GM12874 (cell line): ENCODE data around the gene SLAMF6.

Experiments used
- CTCF ChIP-seq: IDR thresholded peaks from 2 replicates; pipeline ENCODE4 v1.5.1; 2011; ENCODE audit warnings: low read depth, mild to moderate bottlenecking, control low read depth, low read length, moderate library complexity; ENCODE audit not compliant: insufficient read depth

The SLAMF6 gene

DNA sequence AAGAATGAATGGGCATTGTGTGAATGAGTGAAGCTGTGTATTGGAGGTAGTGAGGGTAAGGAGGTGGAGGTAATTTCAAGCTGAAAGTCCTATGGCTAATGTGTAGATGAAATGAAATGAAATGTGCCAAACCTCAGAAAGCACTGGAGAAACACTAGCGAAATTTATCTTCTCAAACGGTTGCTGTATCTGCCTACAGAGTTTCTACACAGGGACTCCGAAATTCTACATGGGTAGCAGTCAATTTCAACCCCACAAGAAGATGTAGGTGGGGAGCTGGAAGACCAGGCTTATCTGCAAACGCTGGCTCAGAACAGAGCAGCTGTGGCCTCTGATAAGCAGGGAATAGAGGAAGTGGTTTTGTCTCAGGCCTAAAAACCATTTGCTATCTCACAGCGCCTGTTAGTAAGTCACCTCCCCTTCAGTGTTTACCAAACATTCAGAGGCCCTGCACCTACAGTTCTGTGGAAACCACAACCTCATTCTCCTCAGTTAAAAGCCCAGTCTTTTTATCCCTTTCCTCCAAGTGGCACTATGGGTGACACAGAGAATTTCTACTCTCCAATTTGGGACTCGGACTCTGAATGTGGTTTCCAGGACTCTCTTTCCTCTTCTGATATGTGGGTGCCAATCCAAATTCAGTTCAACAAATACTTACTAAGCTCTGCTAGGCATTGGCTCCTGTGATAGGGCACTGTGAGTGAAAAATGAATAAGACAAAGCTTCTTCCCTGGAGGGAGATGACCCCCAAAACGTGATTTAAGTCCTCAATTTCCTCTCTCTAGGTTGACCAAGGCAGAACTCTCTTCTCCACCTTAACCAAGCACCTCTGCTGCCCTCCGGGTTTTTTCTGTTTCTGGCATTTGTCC is 17.2 kb upstream of the SLAMF6 start:
- TF ChIP-seq CTCF = no peak

- no peak for TF ChIP-seq CTCF
Observed at GRCh38 chr1:160539684-160539989, 16.6 kb upstream of the SLAMF6 start.

- no peak for TF ChIP-seq CTCF
Observed at GRCh38 chr1:160538985-160539651, 16.1 kb upstream of the SLAMF6 start.

- TF ChIP-seq CTCF = no peak
Observed at GRCh38 chr1:160537714-160538665, 14.9 kb upstream of the SLAMF6 start.

GRCh38 chr1:160534823-160535605 is 12.0 kb upstream of the SLAMF6 start:
- TF ChIP-seq CTCF = 0 out of 2 replicates have a peak, but pooled peaks have one; percentile 6

- no peak for TF ChIP-seq CTCF
Observed at GRCh38 chr1:160522136-160522535, 919 bp downstream of the SLAMF6 start.
